Measurements from ENCODE around the gene EHD4.

The EHD4 gene

GRCh38 chr15:41972253-41973242 is at the start of gene EHD4:
Gene EHD4, minus strand, starts transcription at chr15:41972557. Its CDS starts 63 bp downstream, at chr15:41972494.
- DNase-seq (ENCODE audit: low read depth): peak; percentile 100

- DNase-seq (ENCODE audit: low read depth): no peak
These were observed 49.2 kb upstream of the EHD4 start for GRCh38 chr15:42021593-42021992.

GRCh38 chr15:42020713-42021273 is 48.4 kb upstream of the EHD4 start, which contains the start of gene PLA2G4E:
Gene PLA2G4E, minus strand, starts transcription at chr15:42021042. Its CDS starts 12 bp downstream, at chr15:42021030.
- peak; percentile 4 for DNase-seq (ENCODE audit: low read depth)

GRCh38 chr15:42018306-42019224 is 46.2 kb upstream of the EHD4 start:
- no peak for DNase-seq (ENCODE audit: low read depth)

- no peak for DNase-seq (ENCODE audit: low read depth)
These were observed 44.6 kb upstream of the EHD4 start for GRCh38 chr15:42016971-42017370.

- no peak for DNase-seq (ENCODE audit: low read depth)
These were observed 42.0 kb upstream of the EHD4 start for GRCh38 chr15:42014406-42014805.

- no peak for DNase-seq (ENCODE audit: low read depth)
These were observed 40.6 kb upstream of the EHD4 start for GRCh38 chr15:42012928-42013482.

GRCh38 chr15:42012241-42012640 is 39.9 kb upstream of the EHD4 start:
- no peak for DNase-seq (ENCODE audit: low read depth)

GRCh38 chr15:42011074-42011473 is 38.7 kb upstream of the EHD4 start:
- no peak for DNase-seq (ENCODE audit: low read depth)

- DNase-seq (ENCODE audit: low read depth): peak; percentile 41
These were observed 38.1 kb upstream of the EHD4 start for GRCh38 chr15:42010434-42010833.

GRCh38 chr15:42009474-42009873 is 37.1 kb upstream of the EHD4 start:
- no peak for DNase-seq (ENCODE audit: low read depth)

GRCh38 chr15:42009022-42009421 is 36.7 kb upstream of the EHD4 start:
- no peak for DNase-seq (ENCODE audit: low read depth)

GRCh38 chr15:42007386-42007785 is 35.0 kb upstream of the EHD4 start:
- no peak for DNase-seq (ENCODE audit: low read depth)

- no peak for DNase-seq (ENCODE audit: low read depth)
These were observed 30.0 kb upstream of the EHD4 start for GRCh38 chr15:42002333-42002732.

- DNase-seq (ENCODE audit: low read depth): no peak
These were observed 28.9 kb upstream of the EHD4 start for GRCh38 chr15:42001236-42001635.

GRCh38 chr15:41999290-42000285 is 27.2 kb upstream of the EHD4 start:
- DNase-seq (ENCODE audit: low read depth): no peak

- DNase-seq (ENCODE audit: low read depth): no peak
These were observed 25.5 kb upstream of the EHD4 start for GRCh38 chr15:41997845-41998244.

GRCh38 chr15:41996921-41997592 is 24.7 kb upstream of the EHD4 start:
- no peak for DNase-seq (ENCODE audit: low read depth)

GRCh38 chr15:41996376-41996775 is 24.0 kb upstream of the EHD4 start:
- no peak for DNase-seq (ENCODE audit: low read depth)

- no peak for DNase-seq (ENCODE audit: low read depth)
These were observed 23.1 kb upstream of the EHD4 start for GRCh38 chr15:41995476-41995855.
